ENCODE data around the gene CHMP6.
A peak's percentile ranks its signal among the peaks of the same experiment; 100 is the strongest.

Gene CHMP6

GRCh38 chr17:80962356-80963329, 29.0 kb upstream of the CHMP6 start:
- Mint-ChIP-seq H3K4me3 (no peak overlapping the region), H3K36me3 (ENCODE audit: low read depth) (peaks cover 66% of the 10 kb centered on the region), H3K27me3 (no peaks in the 10 kb centered on the region), H3K27ac (no peak overlapping the region), H3K9me3 (no peaks in the 10 kb centered on the region), H3K4me1 (ENCODE audit: low read depth) (no peaks in the 10 kb centered on the region)
- intact Hi-C loops (cut with micrococcal nuclease), result no loop called here

- H3K9me3 Mint-ChIP-seq, result no peaks in the 10 kb centered on the region
These were observed 27.7 kb upstream of the CHMP6 start for GRCh38 chr17:80963812-80964543.

GRCh38 chr17:80964544-80964856, 27.1 kb upstream of the CHMP6 start:
- Mint-ChIP-seq H3K36me3 (ENCODE audit: low read depth) (peaks cover 64% of the 10 kb centered on the region), H3K27me3 (peaks cover 8% of the 10 kb centered on the region), H3K4me1 (ENCODE audit: low read depth) (no peaks in the 10 kb centered on the region), H3K4me3 (no peak overlapping the region), H3K9me3 (no peaks in the 10 kb centered on the region), H3K27ac (no peak overlapping the region)
- intact Hi-C loops (cut with micrococcal nuclease), result no loop called here

More at GRCh38 chr17:80963812-80964543, 27.7 kb upstream of the CHMP6 start:
- peaks cover 64% of the 10 kb centered on the region for H3K36me3 Mint-ChIP-seq (ENCODE audit: low read depth)
- no peak overlapping the region for H3K4me3 Mint-ChIP-seq
- H3K27me3 Mint-ChIP-seq, result peaks cover 3% of the 10 kb centered on the region
- no peak overlapping the region for H3K27ac Mint-ChIP-seq
- no peaks in the 10 kb centered on the region for H3K4me1 Mint-ChIP-seq (ENCODE audit: low read depth)
- intact Hi-C loops (cut with micrococcal nuclease), result no loop called here

GRCh38 chr17:80964859-80965580, 26.6 kb upstream of the CHMP6 start:
- peaks cover 13% of the 10 kb centered on the region for H3K27me3 Mint-ChIP-seq
- H3K36me3 Mint-ChIP-seq (ENCODE audit: low read depth), result peaks cover 62% of the 10 kb centered on the region
- H3K4me1 Mint-ChIP-seq (ENCODE audit: low read depth), result peaks cover 1% of the 10 kb centered on the region
- no peak overlapping the region for H3K27ac Mint-ChIP-seq
- no peaks in the 10 kb centered on the region for H3K9me3 Mint-ChIP-seq
- H3K4me3 Mint-ChIP-seq, result no peak overlapping the region
- intact Hi-C loops (cut with micrococcal nuclease), result no loop called here

- H3K36me3 Mint-ChIP-seq (ENCODE audit: low read depth), result peaks cover 56% of the 10 kb centered on the region
- H3K9me3 Mint-ChIP-seq, result no peaks in the 10 kb centered on the region
- no peak overlapping the region for H3K27ac Mint-ChIP-seq
- no peak overlapping the region for H3K4me3 Mint-ChIP-seq
- peaks cover 7% of the 10 kb centered on the region for H3K4me1 Mint-ChIP-seq (ENCODE audit: low read depth)
- intact Hi-C loops (cut with micrococcal nuclease), result no loop called here
- peaks cover 18% of the 10 kb centered on the region for H3K27me3 Mint-ChIP-seq
These were observed 26.0 kb upstream of the CHMP6 start for GRCh38 chr17:80965606-80966005.

- Mint-ChIP-seq H3K4me1 (ENCODE audit: low read depth) (peaks cover 8% of the 10 kb centered on the region), H3K9me3 (no peaks in the 10 kb centered on the region), H3K36me3 (ENCODE audit: low read depth) (peaks cover 40% of the 10 kb centered on the region), H3K27ac (no peak overlapping the region), H3K27me3 (peaks cover 32% of the 10 kb centered on the region), H3K4me3 (no peak overlapping the region)
- intact Hi-C loops (cut with micrococcal nuclease), result no loop called here
These were observed 24.2 kb upstream of the CHMP6 start for GRCh38 chr17:80967404-80967872.

- no peak overlapping the region for H3K27ac Mint-ChIP-seq
- H3K36me3 Mint-ChIP-seq (ENCODE audit: low read depth), result peaks cover 32% of the 10 kb centered on the region
- no peak overlapping the region for H3K4me3 Mint-ChIP-seq
- intact Hi-C loops (cut with micrococcal nuclease), result no loop called here
- H3K4me1 Mint-ChIP-seq (ENCODE audit: low read depth), result peaks cover 8% of the 10 kb centered on the region
- no peaks in the 10 kb centered on the region for H3K9me3 Mint-ChIP-seq
- H3K27me3 Mint-ChIP-seq, result peaks cover 33% of the 10 kb centered on the region
These were observed 23.0 kb upstream of the CHMP6 start for GRCh38 chr17:80968602-80969029.

- peaks cover 27% of the 10 kb centered on the region for H3K36me3 Mint-ChIP-seq (ENCODE audit: low read depth)
- no peaks in the 10 kb centered on the region for H3K9me3 Mint-ChIP-seq
- no peak overlapping the region for H3K4me3 Mint-ChIP-seq
- intact Hi-C loops (cut with micrococcal nuclease), result no loop called here
- no peak overlapping the region for H3K27ac Mint-ChIP-seq
- H3K4me1 Mint-ChIP-seq (ENCODE audit: low read depth), result peaks cover 8% of the 10 kb centered on the region
- H3K27me3 Mint-ChIP-seq, result peaks cover 35% of the 10 kb centered on the region
These were observed 22.5 kb upstream of the CHMP6 start for GRCh38 chr17:80969030-80969673.

GRCh38 chr17:80969674-80970043, 22.0 kb upstream of the CHMP6 start:
- no peak overlapping the region for H3K4me3 Mint-ChIP-seq
- H3K27ac Mint-ChIP-seq, result peak overlapping the region; percentile 13
- H3K4me1 Mint-ChIP-seq (ENCODE audit: low read depth), result peaks cover 8% of the 10 kb centered on the region
- H3K27me3 Mint-ChIP-seq, result peaks cover 35% of the 10 kb centered on the region
- H3K9me3 Mint-ChIP-seq, result no peaks in the 10 kb centered on the region
- H3K36me3 Mint-ChIP-seq (ENCODE audit: low read depth), result peaks cover 22% of the 10 kb centered on the region
- intact Hi-C loops (cut with micrococcal nuclease), result no loop called here

GRCh38 chr17:80970044-80970761, 21.4 kb upstream of the CHMP6 start:
- Mint-ChIP-seq H3K4me3 (no peak overlapping the region), H3K36me3 (ENCODE audit: low read depth) (peaks cover 17% of the 10 kb centered on the region), H3K27ac (peak overlapping the region; percentile 13), H3K9me3 (no peaks in the 10 kb centered on the region), H3K27me3 (peaks cover 38% of the 10 kb centered on the region), H3K4me1 (ENCODE audit: low read depth) (peaks cover 8% of the 10 kb centered on the region)
- intact Hi-C loops (cut with micrococcal nuclease), result no loop called here

- peaks cover 42% of the 10 kb centered on the region for H3K27me3 Mint-ChIP-seq
- intact Hi-C loops (cut with micrococcal nuclease), result no loop called here
- peaks cover 8% of the 10 kb centered on the region for H3K36me3 Mint-ChIP-seq (ENCODE audit: low read depth)
- H3K9me3 Mint-ChIP-seq, result no peaks in the 10 kb centered on the region
- peaks cover 8% of the 10 kb centered on the region for H3K4me1 Mint-ChIP-seq (ENCODE audit: low read depth)
- no peak overlapping the region for H3K27ac Mint-ChIP-seq
- no peak overlapping the region for H3K4me3 Mint-ChIP-seq
These were observed 20.6 kb upstream of the CHMP6 start for GRCh38 chr17:80970762-80971703.

- intact Hi-C loops (cut with micrococcal nuclease), result no loop called here
- H3K9me3 Mint-ChIP-seq, result no peaks in the 10 kb centered on the region
- no peak overlapping the region for H3K27ac Mint-ChIP-seq
- H3K4me1 Mint-ChIP-seq (ENCODE audit: low read depth), result peaks cover 8% of the 10 kb centered on the region
- peaks cover 45% of the 10 kb centered on the region for H3K27me3 Mint-ChIP-seq
- H3K4me3 Mint-ChIP-seq, result no peak overlapping the region
- peaks cover under 1% of the 10 kb centered on the region for H3K36me3 Mint-ChIP-seq (ENCODE audit: low read depth)
These were observed 19.8 kb upstream of the CHMP6 start for GRCh38 chr17:80971704-80972304.
